ENCODE data around the gene EP400.

DNA sequence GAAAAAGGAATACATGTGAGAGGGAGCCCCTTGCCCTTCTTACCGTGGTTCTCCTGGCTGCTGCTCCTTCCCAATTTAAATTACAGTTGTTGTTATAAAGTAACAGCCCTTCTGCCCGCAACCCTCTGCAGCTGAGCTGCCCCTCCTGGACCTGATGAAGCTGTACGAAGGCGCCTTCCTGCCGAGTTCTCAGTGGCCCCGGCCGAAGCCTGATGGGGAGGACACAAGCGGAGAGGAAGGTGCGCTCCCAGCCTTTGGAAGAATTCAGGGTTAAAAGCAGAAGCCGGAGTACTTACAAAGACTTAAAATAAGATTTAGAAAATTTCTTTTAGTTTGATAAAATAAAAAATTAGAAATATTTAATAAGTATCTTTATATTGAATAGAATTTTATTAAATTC, 55.2 kb downstream of the EP400 start:
- TF ChIP-seq, protein P1, sequence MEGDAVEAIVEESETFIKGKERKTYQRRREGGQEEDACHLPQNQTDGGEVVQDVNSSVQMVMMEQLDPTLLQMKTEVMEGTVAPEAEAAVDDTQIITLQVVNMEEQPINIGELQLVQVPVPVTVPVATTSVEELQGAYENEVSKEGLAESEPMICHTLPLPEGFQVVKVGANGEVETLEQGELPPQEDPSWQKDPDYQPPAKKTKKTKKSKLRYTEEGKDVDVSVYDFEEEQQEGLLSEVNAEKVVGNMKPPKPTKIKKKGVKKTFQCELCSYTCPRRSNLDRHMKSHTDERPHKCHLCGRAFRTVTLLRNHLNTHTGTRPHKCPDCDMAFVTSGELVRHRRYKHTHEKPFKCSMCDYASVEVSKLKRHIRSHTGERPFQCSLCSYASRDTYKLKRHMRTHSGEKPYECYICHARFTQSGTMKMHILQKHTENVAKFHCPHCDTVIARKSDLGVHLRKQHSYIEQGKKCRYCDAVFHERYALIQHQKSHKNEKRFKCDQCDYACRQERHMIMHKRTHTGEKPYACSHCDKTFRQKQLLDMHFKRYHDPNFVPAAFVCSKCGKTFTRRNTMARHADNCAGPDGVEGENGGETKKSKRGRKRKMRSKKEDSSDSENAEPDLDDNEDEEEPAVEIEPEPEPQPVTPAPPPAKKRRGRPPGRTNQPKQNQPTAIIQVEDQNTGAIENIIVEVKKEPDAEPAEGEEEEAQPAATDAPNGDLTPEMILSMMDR (IDR thresholded peaks at IDR 0.05; ENCODE audit: insufficient read depth, low read length, poor library complexity, severe bottlenecking) = no peak
- TF ChIP-seq EZH2phosphoT487 (conservative IDR thresholded peaks at IDR 0.05; ENCODE audit: low read length) = no peak
